AG09319 (cell line): ENCODE data around the gene OR4F17.
"Not testable (repeated sequence)": the region's sequence is repeated elsewhere in the genome, so short reads cannot be mapped to it uniquely, and the experiment has no call there.

Experiments
- DNase-seq: peaks from one replicate; pipeline ENCODE4 v3.0.0-alpha.2; 2010; ENCODE audit warnings: low read depth; ENCODE audit errors: extremely low read depth

OR4F17 gene, protein sequence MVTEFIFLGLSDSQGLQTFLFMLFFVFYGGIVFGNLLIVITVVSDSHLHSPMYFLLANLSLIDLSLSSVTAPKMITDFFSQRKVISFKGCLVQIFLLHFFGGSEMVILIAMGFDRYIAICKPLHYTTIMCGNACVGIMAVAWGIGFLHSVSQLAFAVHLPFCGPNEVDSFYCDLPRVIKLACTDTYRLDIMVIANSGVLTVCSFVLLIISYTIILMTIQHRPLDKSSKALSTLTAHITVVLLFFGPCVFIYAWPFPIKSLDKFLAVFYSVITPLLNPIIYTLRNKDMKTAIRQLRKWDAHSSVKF

DNA sequence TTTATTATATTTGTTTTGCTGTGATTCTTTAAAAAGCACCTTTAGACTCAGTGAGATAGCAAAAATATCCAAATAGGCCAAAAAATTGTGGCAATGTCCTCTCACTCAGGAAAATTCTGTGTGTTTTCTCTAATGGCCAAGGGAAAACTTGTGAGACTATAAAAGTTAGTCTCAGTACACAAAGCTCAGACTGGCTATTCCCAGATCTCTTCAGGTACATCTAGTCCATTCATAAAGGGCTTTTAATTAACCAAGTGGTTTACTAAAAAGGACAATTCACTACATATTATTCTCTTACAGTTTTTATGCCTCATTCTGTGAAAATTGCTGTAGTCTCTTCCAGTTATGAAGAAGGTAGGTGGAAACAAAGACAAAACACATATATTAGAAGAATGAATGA, at the start of gene OR4F17:
TSS of gene OR4F17 (plus strand) at position 301 of the 400 bp plus-strand sequence. CDS start 3,575 bp downstream, outside the sequence.
- not testable (repeated sequence) for DNase-seq

DNA sequence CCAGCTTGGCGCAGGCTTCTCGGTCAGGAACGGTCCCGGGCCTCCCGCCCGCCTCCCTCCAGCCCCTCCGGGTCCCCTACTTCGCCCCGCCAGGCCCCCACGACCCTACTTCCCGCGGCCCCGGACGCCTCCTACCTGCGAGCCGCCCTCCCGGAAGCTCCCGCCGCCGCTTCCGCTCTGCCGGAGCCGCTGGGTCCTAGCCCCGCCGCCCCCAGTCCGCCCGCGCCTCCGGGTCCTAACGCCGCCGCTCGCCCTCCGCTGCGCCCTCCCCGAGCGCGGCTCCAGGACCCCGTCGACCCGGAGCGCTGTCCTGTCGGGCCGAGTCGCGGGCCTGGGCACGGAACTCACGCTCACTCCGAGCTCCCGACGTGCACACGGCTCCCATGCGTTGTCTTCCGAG, 36.1 kb upstream of the OR4F17 start:
- DNase-seq = not testable (repeated sequence)

DNA sequence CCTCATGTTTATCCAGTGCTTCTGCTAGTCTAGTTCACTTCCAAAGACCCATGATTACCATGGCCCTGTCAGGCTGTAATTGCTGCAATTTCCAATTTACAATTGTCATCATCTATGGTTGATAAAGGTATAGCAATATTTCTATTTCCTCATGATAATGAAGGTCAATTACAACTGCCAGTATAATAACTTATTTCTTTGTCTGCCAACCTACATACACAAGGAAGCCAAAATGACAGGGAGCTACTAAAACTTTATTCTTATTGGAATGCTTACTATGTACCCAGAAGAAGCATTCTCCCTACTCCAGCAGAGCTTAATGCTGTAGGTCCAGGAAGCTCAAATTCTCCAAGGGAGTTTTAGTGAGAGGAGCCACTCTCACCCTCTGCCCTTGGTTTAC, 24.0 kb upstream of the OR4F17 start:
- DNase-seq = not testable (repeated sequence)

DNA sequence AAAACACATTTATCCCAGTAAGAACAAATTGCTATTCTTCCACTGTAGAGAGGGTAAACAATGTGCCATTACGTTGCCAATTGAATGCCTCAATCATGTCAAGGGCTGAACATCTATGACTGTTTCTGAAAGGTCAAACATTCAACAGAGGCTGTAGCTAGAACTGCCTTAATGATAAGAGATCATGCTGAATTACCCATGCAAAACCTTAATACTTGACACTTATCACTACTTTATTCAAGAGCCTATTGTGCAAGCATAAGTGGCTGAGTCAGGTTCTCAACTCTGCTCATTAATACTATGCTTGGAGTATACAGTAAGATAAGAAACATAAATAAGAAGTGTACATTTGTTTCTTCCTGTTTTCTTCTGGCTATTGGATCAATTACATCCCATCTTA, 23.3 kb upstream of the OR4F17 start:
- DNase-seq = not testable (repeated sequence)

DNA sequence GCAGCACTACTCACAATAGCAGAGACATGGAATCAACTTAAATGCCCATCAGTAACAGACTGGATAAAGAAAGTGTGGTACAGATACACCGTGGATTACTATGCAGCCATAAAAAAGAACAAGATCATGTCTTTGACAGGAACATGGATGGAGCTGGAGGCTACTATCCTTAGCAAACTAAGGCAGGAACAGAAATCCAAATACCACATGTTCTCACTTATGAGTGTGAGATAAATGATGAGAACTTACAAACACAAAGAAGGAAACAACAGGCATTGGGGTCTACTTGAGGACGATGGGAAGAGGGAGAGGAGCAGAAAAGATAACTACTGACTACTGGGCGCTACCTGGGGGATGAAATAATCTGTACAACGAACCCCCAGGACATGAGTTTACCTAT, 16.2 kb upstream of the OR4F17 start:
- not testable (repeated sequence) for DNase-seq

DNA sequence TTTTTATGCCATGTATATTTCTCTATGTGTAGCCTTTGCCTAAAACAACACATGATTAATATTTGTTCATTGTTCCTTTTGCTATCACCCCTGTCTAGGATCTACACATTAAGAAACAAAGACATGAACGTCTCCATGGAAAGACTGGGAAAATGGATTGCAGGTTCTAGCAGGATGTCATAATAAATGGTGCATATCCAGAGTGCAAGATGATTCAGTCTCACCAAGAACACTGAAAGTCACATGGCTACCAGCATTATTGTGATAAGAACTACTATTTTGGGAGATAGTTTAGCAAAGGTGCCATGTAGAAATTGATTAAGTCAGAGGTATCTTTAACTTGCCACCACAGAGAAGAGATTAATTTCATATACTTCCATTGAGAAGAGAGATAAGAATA, 12.1 kb upstream of the OR4F17 start:
- not testable (repeated sequence) for DNase-seq

DNA sequence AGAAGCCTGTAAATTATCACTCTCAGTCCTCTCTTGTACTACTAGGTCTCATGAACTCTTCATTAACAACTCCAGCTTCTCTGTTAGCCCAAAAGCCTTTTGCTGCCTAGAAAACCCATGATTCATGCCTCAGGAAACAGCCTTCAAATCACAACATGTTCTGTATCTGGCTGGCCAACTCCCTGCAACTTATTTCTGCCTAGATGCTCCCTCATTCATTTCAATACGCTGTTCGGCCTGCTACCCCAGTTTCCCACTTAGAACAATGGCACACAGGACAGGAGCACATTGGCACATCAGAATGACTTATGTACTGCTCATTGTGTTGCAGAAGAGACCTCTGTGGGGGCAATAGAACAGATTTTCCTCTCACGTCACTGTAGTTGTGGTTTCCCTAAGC, 9.3 kb upstream of the OR4F17 start:
- not testable (repeated sequence) for DNase-seq

DNA sequence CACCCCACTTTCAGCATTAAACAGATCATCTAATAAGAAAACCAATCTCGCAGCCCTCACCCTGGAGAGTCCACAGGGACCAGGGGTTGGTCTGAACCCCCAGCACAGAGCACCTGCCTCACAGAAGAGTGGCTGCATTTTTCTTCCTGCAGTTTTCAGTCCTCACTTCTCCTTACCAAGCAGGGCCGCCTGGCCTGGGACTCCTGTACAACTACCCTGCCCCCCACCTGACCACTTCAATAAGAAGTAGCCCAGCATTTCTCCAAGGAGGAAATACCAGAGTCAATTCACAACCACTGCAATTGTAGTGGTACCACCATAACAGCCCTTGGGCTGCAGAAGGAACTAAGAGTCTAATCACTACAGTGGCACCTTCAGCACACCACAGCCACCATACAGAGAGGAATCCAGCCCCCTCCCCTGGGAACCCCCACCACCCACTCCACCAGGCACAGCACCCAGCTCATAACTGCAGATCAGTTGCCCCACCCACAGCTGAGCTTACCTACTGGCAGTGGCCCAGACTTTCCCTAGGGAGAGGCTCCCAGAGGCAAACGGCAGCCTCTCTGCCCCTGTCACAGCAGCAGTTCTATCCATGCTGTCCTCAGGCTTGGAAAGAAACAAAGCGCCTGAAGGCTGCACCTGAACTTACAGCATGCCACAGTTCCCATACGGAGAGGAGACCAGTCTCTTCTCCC, 13.7 kb downstream of the OR4F17 start:
- not testable (repeated sequence) for DNase-seq
